Right ventricle myocardium inferior (tissue), 1 donor: ENCODE results near the gene TRABD2A. TPM values are rescaled to one million over a fixed set of nuclear protein-coding genes. Genes with fewer than 3 reads are reported as not detected.
"Not testable (repeated sequence)": the region's sequence is repeated elsewhere in the genome, so short reads cannot be mapped to it uniquely, and the experiment has no call there.

Experiments
- ATAC-seq: fragments of 200-7000 bp; cut with Tn5 transposase; one replicate; pipeline ENCODE4 v1.9.1; 2020; ENCODE audit warnings: mild to moderate bottlenecking, moderate library complexity
- DNase-seq: peaks from one replicate; pipeline ENCODE4 v3.0.0; 2021; ENCODE audit errors: missing footprints
- intact Hi-C: fragments of 100-400 bp; cut with DNase I; formaldehyde crosslinking; loops from one replicate; pipeline ENCODE4 v1.11.0; 2022
- total RNA-seq: library from RNA; stranded (reverse); fragmentation: NEBNext Ultra II Directional; extraction: Animal tissue kit (Norgen Biotek cat#: 25700); gene quantifications from one replicate; pipeline ENCODE4 v1.2.1, GENCODE V29; 2021
- donor health status: DM: no; HTN: yes; CAD: no; lungs with severe emphysema.

The TRABD2A gene
- total RNA-seq, 1 donor from 2014 or later: 0.73 TPM

DNA sequence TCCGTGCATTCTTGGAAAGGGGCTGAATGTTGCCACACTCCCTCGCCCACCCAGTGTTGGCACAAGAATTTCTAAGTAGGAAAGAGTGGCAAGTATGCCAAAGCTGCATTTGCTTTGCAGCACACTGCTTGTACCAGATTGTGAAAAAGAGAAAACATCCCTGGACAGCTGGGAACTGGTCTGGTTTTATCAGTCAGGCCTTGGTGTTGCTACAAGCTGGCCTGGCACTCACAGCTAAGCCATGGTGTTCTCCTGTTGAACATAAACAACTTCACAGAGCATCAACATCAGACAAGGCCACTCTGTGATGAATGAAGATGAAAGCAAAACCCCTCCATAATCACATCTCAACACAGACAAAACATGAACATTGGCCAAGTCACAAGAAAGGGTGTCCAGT is 4.2 kb upstream of the TRABD2A start:
- no peak for ATAC-seq
- no peak for DNase-seq
- intact Hi-C loops: no loop called here

DNA sequence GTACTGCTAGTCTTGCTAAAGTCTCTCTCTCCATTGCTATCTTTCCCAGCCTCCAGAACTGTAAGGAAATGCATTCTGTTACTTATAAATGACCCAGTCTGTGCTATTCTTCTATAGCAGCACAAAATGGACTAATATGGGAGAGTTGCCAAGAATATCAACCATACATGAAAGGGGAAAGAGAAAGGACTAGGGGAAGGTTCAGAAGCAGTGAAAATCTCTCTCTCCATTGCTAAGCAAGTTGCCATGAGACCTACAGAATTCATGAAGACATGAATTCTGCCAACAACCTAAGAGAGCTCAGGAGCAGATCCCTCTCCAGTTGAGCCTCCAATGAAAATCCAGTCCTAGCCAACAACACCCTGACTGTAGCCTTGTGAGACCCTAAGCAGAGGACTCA is 3.6 kb upstream of the TRABD2A start:
- intact Hi-C loops: no loop called here
- ATAC-seq: no peak
- DNase-seq: no peak

DNA sequence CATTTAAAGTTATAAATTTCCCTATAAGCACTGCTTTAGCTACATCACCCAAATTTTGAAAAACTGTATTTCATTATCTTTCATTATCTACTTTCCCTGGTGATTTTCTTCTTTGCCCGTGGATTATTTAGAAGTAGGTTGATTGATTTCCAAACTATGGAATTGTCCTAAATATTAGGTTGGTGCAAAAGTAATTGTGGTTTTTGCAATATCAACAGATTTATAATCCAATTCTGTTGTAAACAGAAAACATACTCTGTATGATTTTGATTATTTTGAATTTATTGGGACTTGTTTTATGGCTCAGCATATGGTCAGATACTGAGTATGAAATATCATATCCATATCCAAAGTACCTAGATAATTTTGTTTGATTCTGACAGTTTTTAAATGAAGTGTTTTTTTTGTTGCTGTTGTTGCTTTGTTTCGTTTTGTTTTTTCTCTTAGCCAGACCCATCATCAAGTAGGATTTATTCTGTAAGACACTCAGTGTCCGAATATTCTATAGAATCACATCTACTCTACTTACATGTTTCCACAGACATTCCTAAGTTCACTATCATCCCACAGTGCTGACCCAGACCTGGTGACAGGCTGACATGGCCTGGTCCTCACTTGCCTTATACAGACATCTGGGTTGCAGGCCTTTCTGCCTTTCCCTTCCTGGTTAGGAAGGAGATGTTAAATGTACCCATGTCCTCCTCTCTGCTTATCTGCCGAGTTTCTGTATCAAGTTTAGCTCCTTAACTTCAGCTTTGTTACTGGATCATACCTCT is 2.1 kb upstream of the TRABD2A start:
- ATAC-seq: no peak

DNA sequence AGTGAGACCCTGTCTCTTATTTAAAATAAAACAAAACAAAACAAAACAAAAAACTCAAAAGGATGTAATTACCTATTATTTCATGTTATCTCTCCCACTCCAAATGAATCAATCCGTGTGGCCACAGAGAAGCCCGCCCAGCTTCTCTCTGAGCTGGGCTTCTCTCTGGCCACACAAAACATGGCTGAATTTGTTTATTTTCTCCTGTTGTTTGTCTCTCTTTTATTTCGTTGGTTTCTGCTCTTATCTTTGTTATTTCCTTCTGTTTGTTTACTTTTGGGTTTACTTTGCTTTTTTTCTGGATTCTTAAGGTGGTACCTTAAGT is 1.5 kb upstream of the TRABD2A start:
- DNase-seq (no peak), ATAC-seq (no peak)
- intact Hi-C loops: loop anchor here (1.0 kb wide), 1 partner anchor 387 kb away; no protein-coding TSS in a partner anchor

More for the DNA sequence above, 2.1 kb upstream of the TRABD2A start:
- no peak for DNase-seq
- intact Hi-C loops: loop anchor here (1.0 kb wide), 1 partner anchor 388 kb away; no protein-coding TSS in a partner anchor

DNA sequence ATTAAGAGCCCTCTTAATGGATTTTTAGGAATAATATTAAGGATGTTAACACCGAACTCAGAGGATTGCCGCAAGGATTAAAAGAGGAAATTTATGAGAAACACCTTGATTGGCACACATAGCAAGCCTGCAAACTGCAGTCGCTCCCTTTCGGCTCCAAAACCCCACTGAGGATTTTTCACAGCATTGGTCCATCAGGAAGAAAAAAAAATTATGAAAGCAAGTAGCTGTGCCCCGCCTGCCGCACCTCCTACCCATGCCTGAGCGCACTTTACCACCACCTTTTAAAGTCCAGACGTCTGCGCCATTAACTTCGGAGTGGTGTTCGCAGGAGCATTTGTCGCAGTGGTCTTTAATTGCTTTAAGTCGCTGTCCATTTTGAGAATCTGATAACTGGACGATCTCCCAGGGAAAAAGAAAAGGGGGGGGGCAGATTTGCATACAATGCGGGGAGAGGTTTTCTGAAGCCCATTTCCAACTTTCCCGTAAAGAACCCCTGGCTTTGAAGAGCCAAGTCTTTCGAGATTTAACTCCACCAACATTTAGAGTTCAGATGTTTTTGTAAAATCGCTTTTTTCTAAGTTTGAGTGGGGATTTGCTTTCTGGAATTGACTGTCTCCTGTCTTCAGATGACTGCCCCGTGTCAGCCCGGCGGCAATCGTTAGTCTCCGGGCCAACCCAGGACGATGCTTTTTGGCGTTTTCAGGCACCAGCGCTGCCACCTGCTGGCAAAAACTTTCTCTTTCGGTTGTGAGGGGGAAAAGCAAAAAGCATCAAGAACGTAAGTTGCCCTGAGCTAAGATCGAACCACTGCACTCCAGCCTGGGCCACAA is 913 bp upstream of the TRABD2A start:
- peak; percentile 69 for ATAC-seq
- intact Hi-C loops: loop anchor here (1.0 kb wide), 1 partner anchor 386 kb away; no protein-coding TSS in a partner anchor

DNA sequence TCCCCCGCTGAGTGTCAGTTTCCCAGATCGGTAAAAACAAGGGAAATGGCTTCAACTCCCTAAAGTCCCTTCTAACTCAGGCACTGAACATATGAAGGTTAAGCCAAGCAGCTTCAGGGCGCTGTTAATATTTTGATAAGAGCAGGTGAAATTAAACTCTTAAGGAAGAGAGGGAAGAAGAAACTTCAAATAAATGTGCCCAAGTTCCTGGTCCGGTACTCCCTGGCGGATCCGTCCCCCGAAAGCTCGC is 564 bp downstream of the TRABD2A start:
- ATAC-seq (no peak), DNase-seq (no peak)
- intact Hi-C loops: no loop called here

More for the DNA sequence above, 913 bp upstream of the TRABD2A start:
- DNase-seq: peak; percentile 81

DNA sequence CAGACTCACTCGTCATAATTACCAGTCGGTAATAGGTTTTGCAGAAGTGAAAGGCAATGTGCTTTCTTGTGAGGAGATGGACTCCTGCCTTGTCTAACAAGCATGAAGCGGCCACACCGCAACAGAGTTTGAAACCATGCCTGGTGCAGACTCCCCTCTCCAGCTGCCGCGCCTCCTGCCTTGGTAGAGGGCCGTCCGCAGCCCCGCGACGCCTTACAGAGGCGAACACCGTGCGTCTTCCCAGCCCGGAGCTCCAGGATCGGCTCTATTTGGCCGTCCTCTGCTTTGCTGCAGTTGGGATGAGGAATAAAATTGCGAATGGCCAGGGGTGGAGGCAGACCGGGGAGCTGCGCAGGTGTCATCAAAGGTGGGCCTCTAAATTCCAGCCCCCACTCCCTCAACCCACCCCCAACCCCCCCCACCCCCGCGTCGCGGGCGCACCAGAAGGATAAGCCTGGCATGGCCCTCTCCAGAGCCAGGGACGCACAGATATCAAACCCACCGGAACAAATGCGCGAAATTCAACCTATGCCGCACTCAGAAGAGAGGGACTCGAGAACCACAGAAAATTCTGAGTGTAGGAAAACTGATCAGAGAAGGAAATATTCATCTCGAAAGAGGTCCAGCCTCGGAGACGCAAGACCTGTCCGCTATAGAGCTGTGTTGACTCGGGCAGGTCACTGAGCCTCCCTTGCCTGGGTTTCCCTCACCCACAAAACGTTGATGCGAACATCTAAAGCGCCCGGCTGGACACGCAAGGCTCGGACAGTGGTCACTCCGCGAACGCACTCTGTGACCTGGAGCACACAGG is 1.1 kb downstream of the TRABD2A start:
- intact Hi-C loops: no loop called here
- DNase-seq (no peak), ATAC-seq (no peak)

DNA sequence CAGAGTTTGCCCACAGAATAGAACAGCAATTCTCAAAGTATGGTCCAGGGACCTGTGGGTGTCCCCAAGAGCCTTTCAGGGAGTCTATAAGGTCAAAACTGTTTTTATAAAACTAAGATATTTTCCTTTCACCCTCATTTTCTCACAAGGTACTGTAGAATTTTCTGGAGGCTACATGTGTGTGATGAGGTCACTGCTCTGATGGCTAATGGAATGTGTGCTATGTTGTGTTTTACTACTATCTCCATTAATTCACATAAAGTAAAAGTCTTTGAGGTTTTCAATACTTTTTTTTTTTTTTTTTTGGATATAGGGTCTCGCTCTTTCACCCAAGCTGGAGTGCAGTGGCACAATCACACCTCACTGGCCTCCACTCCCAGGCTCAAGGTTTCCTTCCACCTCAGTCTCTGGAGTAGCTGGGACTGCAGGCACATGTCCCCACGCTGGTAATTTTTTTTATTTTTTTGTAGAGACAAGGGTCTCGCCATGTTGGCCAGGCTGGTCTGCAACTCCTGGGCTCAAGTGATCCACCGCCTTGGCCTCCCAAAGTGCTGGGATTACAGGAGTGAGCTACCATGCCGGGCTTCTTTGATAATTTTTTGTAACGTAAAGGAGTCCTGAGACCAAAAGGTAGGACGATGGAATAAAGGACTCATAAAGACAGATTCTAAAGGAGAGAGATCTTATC is 1.8 kb downstream of the TRABD2A start:
- DNase-seq: no peak
- intact Hi-C loops: no loop called here
- ATAC-seq: no peak

DNA sequence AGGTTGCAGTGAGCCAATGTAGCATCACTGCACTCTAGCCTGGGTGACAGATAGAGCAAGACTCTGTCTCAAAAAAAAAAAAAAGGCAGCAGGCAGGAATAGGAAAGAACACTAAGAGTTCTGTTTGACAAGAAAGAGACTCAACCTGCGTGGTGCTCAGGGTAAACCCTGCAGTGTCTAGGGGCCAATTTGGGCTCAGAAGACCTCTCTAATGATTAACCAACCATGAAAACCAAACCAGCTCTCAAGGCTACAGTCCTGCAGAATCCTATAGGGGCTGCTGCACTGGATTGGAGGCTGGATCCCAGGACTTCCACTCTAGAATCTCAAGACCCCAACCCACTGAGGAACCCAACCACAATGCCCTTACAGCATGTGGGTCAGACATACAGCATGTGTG is 2.4 kb downstream of the TRABD2A start:
- DNase-seq: no peak
- intact Hi-C loops: no loop called here
- no peak for ATAC-seq

DNA sequence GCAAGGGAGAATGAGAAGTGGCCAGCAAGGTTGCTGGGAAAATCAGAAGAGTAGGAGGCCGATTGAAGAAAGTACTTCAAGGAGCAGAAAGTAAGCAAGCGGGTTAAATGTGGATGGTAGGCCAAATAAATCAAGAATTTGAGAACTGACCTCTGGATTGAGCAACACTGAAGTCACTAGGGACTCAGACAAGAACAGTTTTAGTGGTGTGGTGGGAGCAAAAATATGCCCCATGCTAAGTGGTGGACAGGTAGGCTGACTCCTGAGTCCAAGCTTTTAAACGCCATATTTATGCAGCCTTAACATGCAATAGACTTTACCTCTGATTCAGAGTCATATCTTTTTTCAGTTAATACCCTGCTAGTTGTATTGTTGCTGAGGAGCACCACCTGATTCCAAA is 4.5 kb downstream of the TRABD2A start:
- ATAC-seq (no peak), DNase-seq (no peak)
- intact Hi-C loops: no loop called here

DNA sequence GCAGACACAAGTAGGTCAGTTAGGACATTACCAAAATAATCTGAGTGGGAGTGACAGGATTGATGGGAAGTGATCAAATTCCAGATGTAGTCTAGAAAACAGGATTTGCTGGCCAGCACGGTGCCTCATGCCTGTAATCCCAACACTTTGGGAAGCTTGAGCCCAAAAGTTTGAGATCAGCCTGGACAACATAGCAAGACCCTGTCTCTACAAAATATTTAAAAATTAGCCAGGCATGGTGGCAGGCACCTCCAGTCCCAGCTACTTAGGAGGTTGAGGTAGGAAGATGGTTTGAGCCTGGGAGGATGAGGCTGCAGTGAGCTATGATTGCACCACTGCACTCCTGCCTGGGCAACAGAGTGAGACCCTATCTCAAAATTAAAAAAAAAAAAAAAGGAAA is 5.3 kb downstream of the TRABD2A start:
- ATAC-seq, intact Hi-C loops: not testable (repeated sequence)

DNA sequence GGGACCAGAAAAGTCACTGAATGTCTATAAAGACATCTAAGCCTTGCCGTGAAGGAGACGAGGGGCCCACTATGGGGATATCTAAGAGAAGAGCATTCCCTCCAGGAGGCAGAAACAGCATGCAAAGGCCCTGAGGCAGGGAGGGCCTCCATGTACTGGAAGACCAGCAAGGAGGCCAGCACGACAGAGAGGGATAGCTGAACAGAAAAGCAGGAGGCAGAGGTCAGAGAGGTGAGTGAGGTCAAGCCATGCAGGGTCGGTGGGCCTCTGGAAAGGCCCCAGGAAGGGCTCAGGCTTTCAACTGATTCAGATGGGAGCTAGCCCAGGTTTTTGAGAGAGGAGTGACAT is 5.7 kb downstream of the TRABD2A start:
- DNase-seq (no peak), ATAC-seq (no peak)
- intact Hi-C loops: no loop called here

More for the DNA sequence above, 5.3 kb downstream of the TRABD2A start:
- not testable (repeated sequence) for DNase-seq

DNA sequence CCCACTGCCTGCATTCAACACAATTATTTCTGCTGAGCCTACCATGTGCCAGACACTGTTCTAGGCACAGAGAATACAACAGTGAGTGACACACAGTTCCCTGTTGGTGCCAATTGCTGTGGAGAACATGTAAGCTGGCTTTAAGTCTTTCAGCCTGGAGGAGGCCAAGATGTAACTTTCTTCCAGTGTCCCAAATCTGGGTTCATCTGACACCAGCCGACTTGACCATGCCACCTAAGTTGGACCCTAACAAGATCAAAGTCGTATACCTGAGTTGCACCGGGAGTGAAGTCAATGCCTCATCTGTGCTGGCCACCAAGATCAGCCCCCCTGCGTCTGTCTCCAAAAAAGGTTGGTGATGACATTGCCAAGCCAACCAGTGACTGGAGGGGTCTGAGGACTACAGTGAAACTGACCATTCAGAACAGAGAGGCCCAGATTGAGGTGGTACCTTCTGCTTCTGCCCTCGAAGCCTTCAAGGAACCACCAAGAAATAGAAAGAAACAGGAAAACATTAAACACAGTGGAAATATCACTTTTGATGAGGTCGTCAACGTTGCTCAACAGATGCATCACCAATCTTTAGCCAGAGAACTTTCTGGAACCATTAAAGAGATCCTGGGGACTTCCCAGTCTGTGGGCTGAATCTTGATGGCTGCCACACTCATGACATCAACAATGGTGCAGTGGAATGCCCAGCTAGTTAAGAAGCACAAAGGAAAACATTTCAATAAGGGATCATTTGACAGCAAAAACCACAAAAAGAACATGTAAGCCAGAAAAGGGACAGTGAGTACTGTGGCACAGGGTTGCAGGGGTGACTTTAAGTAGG is 6.3 kb downstream of the TRABD2A start:
- intact Hi-C loops: no loop called here
- DNase-seq (no peak), ATAC-seq (no peak)

DNA sequence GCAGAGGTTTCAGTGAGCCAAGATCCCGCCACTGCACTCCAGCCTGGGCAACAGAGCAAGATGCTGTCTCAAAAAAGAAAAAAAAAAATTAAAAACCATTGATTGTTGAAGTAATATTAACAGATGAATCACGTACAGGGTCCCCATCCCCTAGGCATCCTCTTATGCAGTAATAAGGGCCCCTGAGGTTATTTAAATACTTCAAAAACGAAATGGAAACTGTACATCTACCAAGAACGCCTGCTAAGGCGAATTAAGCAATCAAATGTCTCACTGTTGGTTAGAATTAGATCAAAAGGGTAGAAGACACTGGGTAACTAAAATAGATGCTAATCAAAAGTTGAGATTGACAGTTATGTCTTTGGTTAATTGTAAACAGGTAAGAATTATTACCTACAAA is 7.5 kb downstream of the TRABD2A start:
- ATAC-seq: no peak
- no peak for DNase-seq
- intact Hi-C loops: no loop called here

DNA sequence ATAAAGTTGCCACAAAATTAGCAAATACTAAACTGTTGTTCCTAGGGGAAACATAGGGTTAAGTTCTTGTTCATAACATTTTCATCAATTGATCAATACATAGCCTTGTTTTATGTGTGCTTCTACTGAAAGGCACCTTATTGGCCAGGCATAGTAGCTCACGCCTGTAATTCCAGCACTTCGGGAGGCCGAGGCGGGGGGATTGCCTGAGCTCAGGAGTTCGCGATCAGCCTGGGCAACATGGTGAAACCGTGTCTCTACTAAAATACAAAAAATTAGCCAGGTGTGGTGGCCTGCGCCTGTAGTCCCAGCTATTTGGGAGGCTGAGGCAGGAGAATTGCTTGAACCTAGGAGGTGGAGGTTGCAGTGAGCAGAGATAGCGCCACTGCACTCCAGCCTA is 8.2 kb downstream of the TRABD2A start:
- ATAC-seq, DNase-seq, intact Hi-C loops: not testable (repeated sequence)

DNA sequence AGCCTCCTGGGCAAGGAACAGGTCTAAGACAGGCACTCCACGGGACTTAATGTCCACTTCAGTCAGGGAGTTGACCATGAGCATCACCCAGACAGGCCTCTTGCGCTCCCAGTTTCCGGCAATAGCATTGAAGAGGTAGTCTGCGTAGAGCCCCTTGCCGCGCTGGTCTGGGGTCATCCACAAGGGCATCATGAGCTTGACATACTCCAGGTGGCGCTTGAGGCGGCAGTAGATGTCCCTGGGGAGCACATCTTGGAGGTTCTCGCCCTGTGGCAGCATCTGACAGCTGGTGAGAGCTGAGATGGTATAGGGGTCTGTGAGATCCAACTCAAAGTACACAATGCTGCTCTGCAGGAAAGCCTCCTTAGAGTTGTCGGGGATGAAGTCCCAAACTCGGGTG is 10.6 kb downstream of the TRABD2A start:
- intact Hi-C loops: no loop called here
- DNase-seq (no peak), ATAC-seq (no peak)

DNA sequence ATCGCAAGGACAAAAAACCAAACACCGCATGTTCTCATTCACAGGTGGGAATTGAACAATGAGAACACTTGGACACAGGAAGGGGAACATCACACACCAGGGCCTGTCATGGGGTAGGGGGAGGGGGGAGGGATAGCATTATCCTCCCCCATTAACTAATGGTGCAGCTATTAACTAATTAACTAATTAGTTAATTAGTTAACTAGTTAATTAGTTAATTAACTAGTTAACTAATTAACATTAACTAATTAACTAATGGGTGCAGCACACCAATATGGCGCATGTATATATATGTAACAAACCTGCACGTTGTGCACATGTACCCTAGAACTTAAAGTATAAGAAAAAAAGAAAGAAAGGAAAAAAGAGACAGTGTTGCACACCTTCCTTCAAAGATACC is 12.6 kb downstream of the TRABD2A start:
- intact Hi-C loops: loop anchor here (5.0 kb wide), 1 partner anchor 371 kb away; no protein-coding TSS in a partner anchor
- not testable (repeated sequence) for DNase-seq, ATAC-seq

DNA sequence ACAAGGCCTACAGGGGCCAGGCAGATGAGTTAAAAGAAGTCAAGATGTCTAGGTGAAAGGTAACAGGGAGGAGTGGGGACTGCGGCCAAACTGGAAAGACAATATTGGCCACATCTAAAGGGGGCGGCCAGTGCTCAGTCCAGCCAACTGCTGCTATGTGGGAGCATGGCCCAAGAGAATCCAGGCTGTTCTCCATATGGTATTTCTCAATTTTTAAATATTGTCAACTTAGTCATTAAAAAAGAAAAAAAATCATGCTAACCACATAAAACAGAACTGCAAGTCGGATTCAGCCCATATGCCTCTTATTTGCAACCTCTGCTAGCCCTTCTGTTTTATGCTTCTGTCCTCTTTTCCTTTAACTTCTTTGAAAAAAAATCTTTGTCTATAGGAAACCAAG is 14.8 kb downstream of the TRABD2A start:
- intact Hi-C loops: loop anchor here (5.0 kb wide), 1 partner anchor 369 kb away; no protein-coding TSS in a partner anchor

More for the DNA sequence above, 14.8 kb downstream of the TRABD2A start:
- no peak for ATAC-seq
- no peak for DNase-seq
